ENCODE data around the gene LASP1.
"Not testable (repeated sequence)": the region's sequence is repeated elsewhere in the genome, so short reads cannot be mapped to it uniquely, and the experiment has no call there.

Gene LASP1

GRCh38 chr17:38925263-38925995 is 55.6 kb downstream of the LASP1 start, which contains the start of gene LASP1NB:
Gene LASP1NB (plus strand): TSS chr17:38925614.
- DNase-seq (ENCODE audit: low read depth in 4 of 4, low spot score in 1 of 4), result peak in 1 of 4 experiments; percentile 24

GRCh38 chr17:38926293-38927070 is 56.6 kb downstream of the LASP1 start:
- no peak for DNase-seq (ENCODE audit: low read depth in 4 of 4, low spot score in 1 of 4)

GRCh38 chr17:38930782-38931181 is 60.9 kb downstream of the LASP1 start:
- not testable (repeated sequence) for DNase-seq (ENCODE audit: low read depth in 4 of 4, low spot score in 1 of 4)

- not testable (repeated sequence) for DNase-seq (ENCODE audit: low read depth in 4 of 4, low spot score in 1 of 4)
These were observed 64.1 kb downstream of the LASP1 start for GRCh38 chr17:38933962-38934361.

- no peak for DNase-seq (ENCODE audit: low read depth in 4 of 4, low spot score in 1 of 4)
These were observed 70.1 kb downstream of the LASP1 start for GRCh38 chr17:38939987-38940386.

- DNase-seq (ENCODE audit: low read depth in 4 of 4, low spot score in 1 of 4), result no peak
These were observed 70.5 kb downstream of the LASP1 start for GRCh38 chr17:38940404-38940803.

GRCh38 chr17:38942696-38943334 is 73.0 kb downstream of the LASP1 start:
- no peak for DNase-seq (ENCODE audit: low read depth in 4 of 4, low spot score in 1 of 4)

GRCh38 chr17:38943607-38944006 is 73.7 kb downstream of the LASP1 start:
- no peak for DNase-seq (ENCODE audit: low read depth in 4 of 4, low spot score in 1 of 4)

- DNase-seq (ENCODE audit: low read depth in 4 of 4, low spot score in 1 of 4), result no peak
These were observed 77.3 kb downstream of the LASP1 start for GRCh38 chr17:38947189-38947588.

GRCh38 chr17:38953800-38954199 is 83.9 kb downstream of the LASP1 start:
- DNase-seq (ENCODE audit: low read depth in 4 of 4, low spot score in 1 of 4), result not testable (repeated sequence)

- DNase-seq (ENCODE audit: low read depth in 4 of 4, low spot score in 1 of 4), result no peak
These were observed 88.5 kb downstream of the LASP1 start for GRCh38 chr17:38958326-38958725.

GRCh38 chr17:38958756-38959155 is 88.9 kb downstream of the LASP1 start:
- no peak for DNase-seq (ENCODE audit: low read depth in 4 of 4, low spot score in 1 of 4)

- DNase-seq (ENCODE audit: low read depth in 4 of 4, low spot score in 1 of 4), result no peak
These were observed 89.7 kb downstream of the LASP1 start for GRCh38 chr17:38959508-38959907.

- DNase-seq (ENCODE audit: low read depth in 4 of 4, low spot score in 1 of 4), result no peak
These were observed 90.5 kb downstream of the LASP1 start for GRCh38 chr17:38960402-38960801.

- DNase-seq (ENCODE audit: low read depth in 4 of 4, low spot score in 1 of 4), result no peak
These were observed 91.6 kb downstream of the LASP1 start for GRCh38 chr17:38961413-38961812.

- DNase-seq (ENCODE audit: low read depth in 4 of 4, low spot score in 1 of 4), result peak; percentile 44 to 72 (median 59)
These were observed 97.5 kb downstream of the LASP1 start, which contains the start of gene FBXO47 for GRCh38 chr17:38967290-38967738. Gene FBXO47 (minus strand): TSS chr17:38967403. CDS start chr17:38963025, 4,378 bp downstream.

GRCh38 chr17:38969281-38969680 is 99.4 kb downstream of the LASP1 start:
- DNase-seq (ENCODE audit: low read depth in 4 of 4, low spot score in 1 of 4), result no peak

- no peak for DNase-seq (ENCODE audit: low read depth in 4 of 4, low spot score in 1 of 4)
These were observed 100.3 kb downstream of the LASP1 start for GRCh38 chr17:38970128-38970527.

- no peak for DNase-seq (ENCODE audit: low read depth in 4 of 4, low spot score in 1 of 4)
These were observed 100.9 kb downstream of the LASP1 start for GRCh38 chr17:38970804-38971203.
